Transverse colon (tissue), 4 donors: Measurements from ENCODE around the gene NLGN2. TPM values are rescaled to one million over a fixed set of nuclear protein-coding genes. Genes with fewer than 3 reads are reported as not detected.

ENCODE experiments used
- DNase-seq: peaks from one replicate; pipeline ENCODE4 v3.0.0-alpha.2; 2019
- H3K27ac ChIP-seq, 4 donors: fragments of 200-600 bp; sonication (generic); 2 replicates each; pipeline ENCODE4 v1.5.1; 2016 to 2018; ENCODE audit warnings: inconsistent platforms in 4 of 4
- H3K27me3 ChIP-seq: fragments of 200-600 bp; sonication (generic); 2 replicates; pipeline ENCODE4 v1.5.1; 2017; ENCODE audit warnings: inconsistent platforms
- H3K36me3 ChIP-seq, 4 donors: fragments of 200-600 bp; sonication (generic); 2 replicates each; pipeline ENCODE4 v1.5.1; 2017 to 2019; ENCODE audit warnings: inconsistent platforms in 4 of 4
- H3K4me1 ChIP-seq, 4 donors: fragments of 200-600 bp; sonication (generic); 2 replicates each; pipeline ENCODE4 v1.5.1; 2017 to 2020; ENCODE audit warnings: inconsistent platforms in 4 of 4
- H3K4me3 ChIP-seq, 4 donors: fragments of 200-600 bp; sonication (generic); 1 replicate in 1 of 4; 2 replicates in 3 of 4; pipeline versions ENCODE4 v1.5.1 to v1.6.1; 2017 to 2019; ENCODE audit warnings: inconsistent platforms in 4 of 4
- H3K9me3 ChIP-seq, 2 donors: fragments of 200-600 bp; sonication (generic); 2 replicates each; pipeline ENCODE4 v1.5.1; 2017 to 2019; ENCODE audit warnings: inconsistent platforms in 2 of 2
- EP300 ChIP-seq: sonication (generic); formaldehyde crosslinking; IDR thresholded peaks from one replicate; pipeline ENCODE4 v1.6.1; 2017; ENCODE audit warnings: antibody characterized with exemption, low read depth
- POLR2A ChIP-seq: fragments of 450-650 bp; IDR thresholded peaks from one replicate; pipeline ENCODE4 v1.6.1; 2016; ENCODE audit warnings: antibody characterized with exemption, mild to moderate bottlenecking, moderate library complexity
- POLR2AphosphoS5 ChIP-seq, 3 donors: sonication (generic); formaldehyde crosslinking; IDR thresholded peaks; one replicate each; pipeline ENCODE4 v1.6.1; 2016; ENCODE audit warnings: antibody characterized with exemption in 3 of 3
- WGBS, 2 donors: methylation state at CpG; one replicate each; pipeline ENCODE4 v1.1.5; 2018; ENCODE audit warnings: low coverage in 1 of 2; 5-methylcytosine and 5-hydroxymethylcytosine counted together
- in situ Hi-C, 4 donors: fragments of 200-750 bp; cut with MboI; loops; one replicate each; pipeline versions ENCODE4 v1.15.0 to v1.15.1; 2017; ENCODE audit warnings: low sequenced_read_pairs in 3 of 4, low pct_ligation_motif_present in 1 of 4, low pct_unique_long_range_greater_than_20kb in 1 of 4
- intact Hi-C: fragments of 100-400 bp; cut with DNase I; formaldehyde crosslinking; loops from one replicate; pipeline ENCODE4 v1.15.1; 2023; ENCODE audit warnings: low total_unique reads
- total RNA-seq, 4 donors: library from RNA; depleted of rRNA; stranded (reverse); fragments of >200 nt; gene quantifications; one replicate each; pipeline ENCODE4 v1.1.0, GENCODE V29; 2016
- TF ChIP-seq, protein P1 (sequence below), 5 experiments: fragments of 200-600 bp in 3 of 5; fragments of 450-650 bp in 2 of 5; sonication (generic) in 3 of 5; IDR thresholded peaks; 1 replicate in 2 of 5; 2 replicates in 3 of 5; pipeline ENCODE4 v1.5.1; 2016 to 2017; ENCODE audit warnings: antibody characterized with exemption in 5 of 5, inconsistent platforms in 3 of 5, mild to moderate bottlenecking in 2 of 5, moderate library complexity in 1 of 5

Gene NLGN2
- total RNA-seq, 4 donors from 2014 or later: 2.2 to 12.3 (median 3.9) TPM

DNA sequence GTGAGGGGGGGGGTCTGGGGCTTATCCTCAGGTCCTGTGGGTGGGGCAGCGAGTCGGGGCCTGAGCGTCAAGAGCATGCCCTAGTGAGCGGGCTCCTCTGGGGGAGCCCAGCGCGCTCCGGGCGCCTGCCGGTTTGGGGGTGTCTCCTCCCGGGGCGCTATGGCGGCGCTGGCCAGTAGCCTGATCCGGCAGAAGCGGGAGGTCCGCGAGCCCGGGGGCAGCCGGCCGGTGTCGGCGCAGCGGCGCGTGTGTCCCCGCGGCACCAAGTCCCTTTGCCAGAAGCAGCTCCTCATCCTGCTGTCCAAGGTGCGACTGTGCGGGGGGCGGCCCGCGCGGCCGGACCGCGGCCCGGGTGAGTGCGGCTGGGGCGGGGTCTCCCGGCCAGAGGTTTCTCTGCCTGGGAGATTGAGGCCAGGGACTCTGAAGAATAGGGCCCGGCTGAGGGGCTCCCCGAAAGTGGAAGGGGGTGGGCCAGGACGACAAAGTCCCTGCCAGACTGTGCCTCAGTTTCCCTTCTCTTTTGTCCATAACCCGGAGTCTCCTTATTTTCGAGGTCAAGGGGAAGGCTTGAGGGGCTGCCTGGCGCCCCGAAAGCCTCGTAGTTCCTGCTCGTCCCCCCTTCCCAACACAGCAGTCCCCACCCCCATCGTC is 31.9 kb downstream of the NLGN2 start, which contains the start of gene FGF11:
Gene FGF11, plus strand, starts transcription at position 51 of the 651 bp plus-strand sequence. Its CDS starts 109 bp downstream, at position 160.
- Histone ChIP-seq H3K9me3 (no peaks in the 10 kb centered on the region), H3K27ac (no peak within 1 kb of the TSS), H3K36me3 (no peaks in the 10 kb centered on the region), H3K4me3 (peak within 1 kb of the TSS in 3 of 4 donors; percentile 11 to 79 (median 28)), H3K27me3 (peaks cover 44% of the 10 kb centered on the region), H3K4me1 (peaks cover 26 to 51% (median 44%) of the 10 kb centered on the region in 4 donors)
- intact Hi-C loops: loop anchor here (2.0 kb wide), 1 partner anchor 45 kb away; the partner anchor contains the start of gene POLR2A
- in situ Hi-C loops: loop anchor here in 2 of 4 donors (10.0 kb wide), 2 partner anchors 75 to 85 kb away; partner anchors contain the start of genes KCTD11 (in 1 of the 2) and TMEM95 (in 1 of the 2)
- no peak for DNase-seq
- no peak for TF ChIP-seq EP300
- no peak for TF ChIP-seq POLR2A
- TF ChIP-seq, protein P1, sequence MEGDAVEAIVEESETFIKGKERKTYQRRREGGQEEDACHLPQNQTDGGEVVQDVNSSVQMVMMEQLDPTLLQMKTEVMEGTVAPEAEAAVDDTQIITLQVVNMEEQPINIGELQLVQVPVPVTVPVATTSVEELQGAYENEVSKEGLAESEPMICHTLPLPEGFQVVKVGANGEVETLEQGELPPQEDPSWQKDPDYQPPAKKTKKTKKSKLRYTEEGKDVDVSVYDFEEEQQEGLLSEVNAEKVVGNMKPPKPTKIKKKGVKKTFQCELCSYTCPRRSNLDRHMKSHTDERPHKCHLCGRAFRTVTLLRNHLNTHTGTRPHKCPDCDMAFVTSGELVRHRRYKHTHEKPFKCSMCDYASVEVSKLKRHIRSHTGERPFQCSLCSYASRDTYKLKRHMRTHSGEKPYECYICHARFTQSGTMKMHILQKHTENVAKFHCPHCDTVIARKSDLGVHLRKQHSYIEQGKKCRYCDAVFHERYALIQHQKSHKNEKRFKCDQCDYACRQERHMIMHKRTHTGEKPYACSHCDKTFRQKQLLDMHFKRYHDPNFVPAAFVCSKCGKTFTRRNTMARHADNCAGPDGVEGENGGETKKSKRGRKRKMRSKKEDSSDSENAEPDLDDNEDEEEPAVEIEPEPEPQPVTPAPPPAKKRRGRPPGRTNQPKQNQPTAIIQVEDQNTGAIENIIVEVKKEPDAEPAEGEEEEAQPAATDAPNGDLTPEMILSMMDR (IDR thresholded peaks at IDR 0.05): no peak
- no peak for TF ChIP-seq POLR2AphosphoS5 (IDR thresholded peaks at IDR 0.05)
- WGBS, 2 donors: 0 to 2% methylated on average over 7 to 17 of the region's 50 CpGs

DNA sequence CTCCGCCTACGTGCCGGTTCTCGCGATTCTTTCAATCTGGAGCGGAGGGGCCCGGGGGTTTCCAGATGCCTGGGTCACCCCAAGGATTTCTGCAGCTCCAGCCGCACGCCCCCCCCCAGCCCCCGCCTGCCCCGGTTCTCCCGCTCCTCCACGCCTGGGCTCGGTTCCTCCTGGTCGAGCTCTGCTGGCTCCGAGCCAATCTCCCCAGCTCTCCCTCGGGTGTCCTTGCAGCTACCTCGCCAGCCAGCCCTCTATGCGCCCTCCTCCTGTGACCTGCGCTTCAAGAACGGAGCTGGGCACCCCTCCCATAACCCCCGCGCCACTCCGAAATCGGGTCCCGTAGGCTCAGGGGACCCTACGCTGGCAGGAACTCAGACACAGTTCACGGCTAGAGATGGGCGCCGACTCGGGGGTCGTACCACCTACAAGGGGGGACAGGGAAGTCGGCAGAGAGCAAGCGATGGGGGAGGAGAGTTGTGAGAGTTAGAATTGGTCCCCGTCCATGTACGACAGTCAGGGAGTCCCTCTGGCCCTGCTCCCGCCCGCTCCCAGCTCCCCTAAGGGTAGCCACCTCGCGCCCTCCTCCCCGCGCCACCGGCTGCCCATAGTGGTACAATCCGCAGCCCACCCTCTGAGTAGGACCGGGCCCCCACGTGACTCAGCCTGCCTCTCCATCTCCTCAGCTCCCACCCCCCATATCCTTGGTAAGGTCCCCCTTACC is 32.6 kb downstream of the NLGN2 start:
- no peak overlapping the region for H3K27ac ChIP-seq
- in situ Hi-C loops (no loop called here), intact Hi-C loops (no loop called here)
- no peaks in the 10 kb centered on the region for H3K36me3 ChIP-seq
- 0 to 3% methylated on average over 1 to 43 of the region's 46 CpGs for WGBS, 2 donors
- H3K4me1 ChIP-seq: peaks cover 26 to 56% (median 45%) of the 10 kb centered on the region in 4 donors
- H3K4me3 ChIP-seq: peak overlapping the region in 3 of 4 donors; percentile 11 to 44 (median 28)
- DNase-seq: peak; percentile 67
- no peaks in the 10 kb centered on the region for H3K9me3 ChIP-seq
- TF ChIP-seq POLR2AphosphoS5 (IDR thresholded peaks at IDR 0.05): no peak
- TF ChIP-seq, protein P1 (IDR thresholded peaks at IDR 0.05): no peak
- TF ChIP-seq EP300: no peak
- no peak for TF ChIP-seq POLR2A
- H3K27me3 ChIP-seq: peaks cover 50% of the 10 kb centered on the region

DNA sequence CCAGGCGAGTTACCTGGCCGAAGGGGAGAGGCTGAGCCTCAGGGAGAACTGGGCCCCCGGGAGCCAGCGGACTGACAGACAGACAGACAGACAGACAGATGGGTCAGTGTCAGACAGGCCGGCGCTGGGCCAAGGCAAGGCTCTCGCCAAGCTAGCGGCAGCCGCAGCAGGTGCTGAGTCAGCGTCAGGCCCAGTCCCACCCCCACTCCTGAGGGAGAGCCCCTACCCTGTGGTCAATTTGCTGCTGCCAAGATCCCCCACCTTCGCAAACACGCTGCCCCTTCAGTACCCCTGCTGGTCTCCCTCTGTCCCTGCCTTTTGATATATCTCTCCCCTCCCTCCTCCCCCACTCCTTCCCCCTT is 33.2 kb downstream of the NLGN2 start:
- DNase-seq: peak; percentile 28
- H3K4me3 ChIP-seq: no peak overlapping the region
- peaks cover 26 to 56% (median 43%) of the 10 kb centered on the region in 4 donors for H3K4me1 ChIP-seq
- no peaks in the 10 kb centered on the region for H3K9me3 ChIP-seq
- H3K36me3 ChIP-seq: no peaks in the 10 kb centered on the region
- TF ChIP-seq EP300: no peak
- TF ChIP-seq, protein P1 (IDR thresholded peaks at IDR 0.05): no peak
- no peak for TF ChIP-seq POLR2A
- TF ChIP-seq POLR2AphosphoS5 (IDR thresholded peaks at IDR 0.05): no peak
- H3K27me3 ChIP-seq: peaks cover 56% of the 10 kb centered on the region
- 12% methylated on average over 12 of the region's 12 CpGs; no CpG with 5 or more reads in 1 of the 2 donors for WGBS, 2 donors
- in situ Hi-C loops (no loop called here), intact Hi-C loops (no loop called here)
- no peak overlapping the region for H3K27ac ChIP-seq

DNA sequence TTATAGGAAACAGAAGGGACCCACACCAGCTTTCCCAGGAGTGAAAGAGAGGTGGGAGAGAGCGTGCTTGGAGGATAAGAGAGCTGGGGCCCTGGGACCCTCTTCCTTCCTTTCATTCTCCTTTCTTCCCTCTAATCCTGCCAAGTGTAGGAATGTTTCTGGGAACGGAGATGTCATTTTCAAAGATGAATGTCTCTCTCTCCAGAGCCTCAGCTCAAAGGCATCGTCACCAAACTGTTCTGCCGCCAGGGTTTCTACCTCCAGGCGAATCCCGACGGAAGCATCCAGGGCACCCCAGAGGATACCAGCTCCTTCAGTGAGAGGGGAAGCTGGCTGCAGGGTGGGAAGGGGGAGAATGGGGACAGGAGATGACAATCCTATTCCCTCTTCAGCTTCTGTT is 33.6 kb downstream of the NLGN2 start:
- in situ Hi-C loops (no loop called here), intact Hi-C loops (no loop called here)
- no peak for DNase-seq
- no peak for TF ChIP-seq EP300
- TF ChIP-seq POLR2AphosphoS5 (IDR thresholded peaks at IDR 0.05): no peak
- TF ChIP-seq, protein P1 (IDR thresholded peaks at IDR 0.05): no peak
- TF ChIP-seq POLR2A: no peak
- H3K36me3 ChIP-seq: no peaks in the 10 kb centered on the region
- peaks cover 59% of the 10 kb centered on the region for H3K27me3 ChIP-seq
- H3K4me1 ChIP-seq: peaks cover 23 to 56% (median 39%) of the 10 kb centered on the region in 4 donors
- H3K9me3 ChIP-seq: no peaks in the 10 kb centered on the region
- H3K27ac ChIP-seq: no peak overlapping the region
- WGBS, 2 donors: 71% methylated on average over 7 of the region's 7 CpGs; no CpG with 5 or more reads in 1 of the 2 donors
- H3K4me3 ChIP-seq: no peak overlapping the region
